Vagina (tissue), 2 donors: ENCODE results near the gene NDUFA7.

Source experiments
- CTCF ChIP-seq, 3 experiments: fragments of 450-650 bp in 2 of 3; fragments of 200-600 bp in 1 of 3; sonication (generic) in 1 of 3; IDR thresholded peaks; one replicate each; pipeline ENCODE4 v1.5.1; 2017 to 2019; ENCODE audit warnings: antibody characterized with exemption in 3 of 3, mild to moderate bottlenecking in 2 of 3, moderate library complexity in 2 of 3
- POLR2A ChIP-seq, 2 donors: fragments of 450-650 bp; IDR thresholded peaks; one replicate each; pipeline ENCODE4 v1.6.1; 2017; ENCODE audit warnings: antibody characterized with exemption in 2 of 2, mild to moderate bottlenecking in 2 of 2, moderate library complexity in 2 of 2
- POLR2AphosphoS5 ChIP-seq, 2 donors: sonication (generic); formaldehyde crosslinking; IDR thresholded peaks; one replicate each; pipeline ENCODE4 v1.9.0; 2017; ENCODE audit warnings: antibody characterized with exemption in 2 of 2, mild to moderate bottlenecking in 2 of 2, low read depth in 1 of 2; ENCODE audit not compliant: insufficient read depth in 1 of 2

GRCh38 chr19:8366961-8367326, 45.8 kb upstream of the NDUFA7 start:
- TF ChIP-seq CTCF (IDR thresholded peaks at IDR 0.05) (no peak), POLR2AphosphoS5 (IDR thresholded peaks at IDR 0.05; ENCODE audit: insufficient read depth in 1 of 2, low read depth in 1 of 2) (no peak), POLR2A (IDR thresholded peaks at IDR 0.05) (no peak)
